GM21381 (cell line): Measurements from ENCODE around the gene RANBP9.

Experiments used
- ATAC-seq: cut with Tn5 transposase; IDR thresholded peaks from one replicate; pipeline ENCODE4 v1.9.1; 2021; ENCODE audit warnings: mild to moderate bottlenecking, moderate library complexity; ENCODE audit not compliant: unreplicated experiment

RANBP9 gene

DNA sequence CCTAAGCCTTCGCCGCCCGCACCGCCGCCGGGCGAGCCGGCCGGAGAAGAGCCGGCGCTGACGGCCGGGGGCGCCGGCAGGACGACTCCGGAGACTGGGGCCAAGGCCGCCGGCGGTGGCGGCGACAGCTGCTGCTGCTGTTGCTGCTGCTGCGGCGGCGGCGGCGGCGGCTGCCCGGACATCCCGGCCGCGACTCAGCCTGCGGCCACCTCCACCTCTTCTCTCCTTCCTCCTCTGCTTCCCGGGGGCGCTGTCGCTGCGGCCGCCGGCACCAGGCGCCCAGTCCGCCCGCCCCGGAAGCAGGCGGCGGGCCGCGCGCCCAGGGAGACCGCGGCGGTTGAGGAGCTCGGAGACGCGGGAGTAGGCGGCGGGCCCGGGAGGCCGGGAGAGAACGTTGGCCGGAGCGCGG, 307 bp downstream of the RANBP9 start:
- ATAC-seq: peak; percentile 55

GRCh38 chr6:13710552-13711323, 897 bp downstream of the RANBP9 start:
- ATAC-seq: peak; percentile 11

- ATAC-seq: no peak
Observed at GRCh38 chr6:13709689-13710551, 1.7 kb downstream of the RANBP9 start.

DNA sequence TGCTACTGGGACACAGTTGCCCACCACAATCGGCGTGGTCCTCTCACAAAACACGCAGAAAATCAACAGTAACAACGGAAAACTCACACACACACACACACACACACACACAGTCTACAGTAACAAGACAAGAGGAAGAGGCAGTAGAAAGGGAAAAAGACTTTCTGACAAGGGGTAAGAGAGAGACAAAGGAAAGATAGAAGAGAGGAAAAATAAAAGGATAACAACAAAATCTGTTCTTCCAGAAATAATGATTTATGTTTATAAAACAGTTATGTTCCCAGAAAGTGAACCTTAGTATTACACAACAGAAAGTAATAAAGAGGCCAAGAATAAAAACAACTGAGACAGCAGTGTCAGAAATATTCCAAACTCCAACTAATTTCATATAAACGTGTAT, 2.9 kb downstream of the RANBP9 start:
- no peak for ATAC-seq

GRCh38 chr6:13703496-13703895, 8.1 kb downstream of the RANBP9 start:
- no peak for ATAC-seq

DNA sequence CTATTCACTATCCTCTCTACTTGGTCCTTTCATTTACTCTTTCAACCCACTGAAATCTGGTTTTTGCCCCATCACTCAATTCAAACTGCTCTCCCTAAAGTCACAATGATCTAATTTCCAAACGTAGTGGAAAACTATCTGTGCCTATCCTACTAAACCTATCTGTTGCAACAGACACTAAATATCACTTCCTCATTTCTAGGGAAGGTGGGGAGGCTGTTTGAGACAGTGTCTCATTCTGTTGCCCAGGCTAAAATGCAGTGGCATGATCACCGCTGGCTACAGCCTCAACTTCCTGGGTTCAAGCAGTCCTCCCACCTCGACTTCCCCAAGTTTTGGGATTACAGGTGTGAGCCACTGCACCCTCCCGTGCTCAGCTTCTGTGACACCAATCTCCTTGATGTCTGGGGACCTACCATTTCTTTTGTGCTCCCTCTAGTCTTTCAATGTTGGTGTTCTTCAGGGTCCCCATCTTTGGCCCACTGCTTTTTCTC, 8.8 kb downstream of the RANBP9 start:
- no peak for ATAC-seq

GRCh38 chr6:13700232-13700631, 11.4 kb downstream of the RANBP9 start:
- ATAC-seq: no peak

DNA sequence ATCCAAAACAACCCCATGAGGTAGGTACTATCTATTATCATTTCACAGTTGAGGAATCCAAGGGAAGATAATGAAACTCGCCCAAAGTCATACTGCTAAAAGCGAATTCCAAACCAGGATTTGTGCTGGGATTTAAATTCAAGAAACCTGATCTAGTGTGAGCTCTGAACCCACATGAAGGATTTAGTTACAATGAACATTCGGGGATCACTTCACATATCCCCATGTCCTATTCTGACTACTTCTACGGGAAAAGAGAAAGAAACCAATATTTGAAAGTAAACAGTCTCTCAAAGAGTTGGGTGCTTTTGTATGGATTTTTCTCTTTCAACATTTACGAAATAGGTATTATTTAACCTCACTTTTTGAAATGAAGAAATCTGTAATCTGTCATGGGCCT, 12.9 kb downstream of the RANBP9 start:
- ATAC-seq: no peak

- ATAC-seq: no peak
Observed at GRCh38 chr6:13697857-13698256, 13.8 kb downstream of the RANBP9 start.

GRCh38 chr6:13696226-13696625, 15.4 kb downstream of the RANBP9 start:
- ATAC-seq: no peak

DNA sequence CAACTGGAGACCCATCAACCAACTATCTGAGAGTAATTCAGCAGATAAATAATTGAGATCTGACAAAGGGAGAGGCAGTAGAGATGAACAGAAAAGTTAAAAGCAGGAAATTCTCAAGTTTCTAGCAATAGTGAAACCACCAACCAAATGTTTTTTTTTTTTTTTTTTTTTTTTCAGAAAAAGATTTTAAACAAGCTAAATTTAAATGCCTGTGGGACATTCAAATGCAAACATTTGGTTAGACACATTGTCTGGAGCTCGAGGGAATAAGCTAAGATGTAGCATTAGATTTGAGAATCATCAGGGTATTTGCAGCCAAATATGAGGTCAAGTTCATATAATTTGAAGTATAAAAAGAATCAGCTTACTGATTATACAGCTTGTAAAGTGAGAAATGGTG, 16.4 kb downstream of the RANBP9 start:
- ATAC-seq: no peak

GRCh38 chr6:13694562-13694961, 17.1 kb downstream of the RANBP9 start:
- ATAC-seq: no peak

DNA sequence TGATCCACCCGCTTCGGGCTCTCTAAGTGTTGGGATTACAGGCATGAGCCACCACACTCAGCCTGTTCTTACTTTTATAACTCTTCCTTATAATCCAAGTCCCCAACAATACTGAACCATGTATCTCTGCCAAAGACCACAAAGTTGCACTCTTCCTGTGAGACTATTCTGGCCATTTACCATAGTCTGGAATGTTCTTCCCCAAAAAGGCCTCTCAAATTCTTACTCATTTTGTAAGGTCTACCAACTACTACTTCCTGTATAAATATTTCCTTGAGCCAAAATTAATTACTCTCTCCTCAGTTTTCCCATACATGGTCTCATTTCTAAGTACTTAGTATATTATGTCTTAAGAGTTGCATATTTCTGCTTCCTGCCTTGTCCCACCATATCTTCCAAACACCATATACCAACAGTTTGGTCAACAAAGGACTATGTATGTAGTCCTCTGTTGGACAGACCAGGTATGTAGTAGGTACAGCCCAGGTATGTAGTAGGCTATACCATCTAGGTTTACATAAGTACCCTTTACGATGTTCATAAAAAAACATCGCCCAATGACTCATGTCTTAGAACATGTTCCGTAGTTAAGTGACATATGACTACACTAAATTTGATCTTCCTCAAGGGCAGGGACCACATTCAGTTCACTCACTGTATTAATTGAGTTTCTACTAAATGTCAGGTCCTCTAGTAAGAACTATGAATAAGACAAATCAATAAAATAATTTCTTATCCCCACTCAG, 22.0 kb downstream of the RANBP9 start:
- ATAC-seq: no peak

GRCh38 chr6:13688692-13689196, 22.9 kb downstream of the RANBP9 start:
- ATAC-seq: no peak

GRCh38 chr6:13687917-13688351, 23.7 kb downstream of the RANBP9 start:
- ATAC-seq: no peak

DNA sequence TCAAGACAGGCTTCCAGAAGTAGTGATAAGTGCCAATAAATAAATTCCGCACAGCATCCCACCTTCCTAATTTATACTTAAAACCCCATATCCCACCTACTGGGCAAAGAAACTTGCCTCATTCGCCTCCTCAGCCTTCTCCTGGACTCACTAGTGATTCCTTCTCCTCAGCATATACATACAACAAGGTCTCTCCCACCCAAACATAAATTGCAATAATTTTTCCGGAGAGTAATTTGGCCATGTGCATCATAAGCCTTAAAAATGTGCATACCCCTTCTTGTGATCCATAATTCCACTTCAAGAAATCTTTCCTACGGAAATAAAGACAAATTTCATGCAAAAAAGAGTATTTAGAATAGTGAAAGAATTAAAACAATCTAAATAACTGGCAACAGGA, 26.8 kb downstream of the RANBP9 start:
- no peak for ATAC-seq

DNA sequence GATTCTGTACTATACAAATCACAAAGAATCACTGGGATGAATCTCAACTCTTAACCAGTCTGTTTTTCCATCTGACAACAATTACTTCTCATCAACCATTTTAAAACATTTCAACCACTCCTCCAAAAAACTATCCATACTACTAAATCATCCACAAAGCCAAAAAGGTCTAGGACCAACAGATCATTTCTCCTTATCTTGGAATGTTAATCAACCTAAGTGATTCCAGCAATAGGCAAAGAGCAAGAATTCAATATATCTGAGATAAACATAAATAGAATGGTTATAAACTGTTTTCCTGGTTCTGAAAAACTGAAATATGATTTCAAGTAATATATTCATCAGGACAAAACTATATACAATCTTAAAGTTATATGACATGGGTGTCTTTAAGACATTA, 28.6 kb downstream of the RANBP9 start:
- ATAC-seq: no peak

DNA sequence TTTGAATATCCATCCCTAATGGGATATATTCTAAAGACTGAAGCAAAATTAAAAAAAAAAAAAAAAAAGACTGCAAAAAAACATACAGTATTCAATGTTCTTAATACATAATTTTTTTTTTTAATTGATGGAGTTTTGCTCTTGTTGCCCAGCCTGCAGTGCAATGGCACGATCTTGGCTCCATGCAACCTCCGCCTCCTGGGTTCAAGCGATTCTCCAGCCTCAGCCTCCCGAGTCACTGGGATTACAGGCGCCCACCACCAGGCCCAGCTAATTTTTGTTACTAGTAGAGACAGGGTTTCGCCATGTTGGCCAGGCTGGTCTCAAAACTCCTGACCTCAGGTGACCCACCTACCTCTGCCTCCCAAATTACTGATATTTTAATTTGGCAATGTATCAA, 29.3 kb downstream of the RANBP9 start:
- ATAC-seq: no peak

GRCh38 chr6:13681305-13682061, 30.2 kb downstream of the RANBP9 start:
- ATAC-seq: no peak

DNA sequence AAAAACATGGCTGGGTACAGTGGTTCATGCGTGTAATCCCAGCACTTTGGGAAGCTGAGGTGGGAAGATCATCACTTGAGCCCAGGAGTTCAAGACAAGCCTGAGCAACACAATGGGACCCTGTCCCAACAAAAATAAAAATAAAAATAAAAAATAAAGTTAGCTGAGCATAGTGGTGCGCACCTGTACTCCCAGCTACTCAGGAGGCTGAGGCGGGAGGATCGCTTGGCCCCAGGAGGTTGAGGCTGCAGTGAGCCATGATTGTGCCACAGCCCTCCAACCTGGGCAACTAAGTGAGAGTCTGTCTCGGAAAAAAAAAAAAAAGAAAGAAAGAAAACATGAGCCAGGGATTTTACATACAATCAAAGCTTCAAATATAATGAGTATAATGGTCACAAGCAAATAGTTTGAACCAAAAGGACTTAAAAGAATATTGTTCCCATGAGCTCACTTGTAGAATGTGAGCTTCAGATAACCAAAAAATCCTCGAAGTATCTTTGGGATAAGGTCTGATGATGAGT, 31.1 kb downstream of the RANBP9 start:
- ATAC-seq: no peak
